ENCODE data around the gene PRKG1. TPM values are rescaled to one million over a fixed set of nuclear protein-coding genes. Genes with fewer than 3 reads are reported as not detected.

Gene PRKG1
- total and polyA plus RNA-seq, 8 donors, result 1.2 to 9.6 (median 2.9) TPM

DNA sequence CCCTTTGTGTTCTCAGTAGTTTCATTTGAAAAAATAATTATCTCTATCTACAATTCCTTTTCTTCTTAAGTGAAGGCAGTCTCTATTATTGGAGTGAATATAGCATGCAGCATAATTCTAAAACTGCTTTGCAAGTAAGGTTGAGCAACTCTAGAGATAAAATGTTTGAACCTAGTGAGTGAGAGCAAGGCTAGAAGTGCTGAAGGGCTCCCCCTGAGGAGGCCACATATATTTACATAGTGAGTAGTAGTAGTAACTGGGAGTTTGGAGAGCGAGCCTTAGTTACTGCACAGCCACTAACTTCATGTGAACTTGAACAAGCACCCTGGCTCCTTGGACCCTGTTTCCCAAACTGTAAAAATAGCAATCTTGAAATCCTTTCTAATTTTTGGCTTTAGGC is 1098.3 kb downstream of the PRKG1 start:
- ATAC-seq, result no peak
- DNase-seq, result no peak
- WGBS, 2 donors, result 82 to 84% methylated on average over 1 of the region's 1 CpG
- no peak for FAIRE-seq
- Histone ChIP-seq H3K4me3 (no peak overlapping the region), H3K27me3 (no peaks in the 10 kb centered on the region), H3K36me3 (no peaks in the 10 kb centered on the region), H3K27ac (no peak overlapping the region), H3K4me1 (no peaks in the 10 kb centered on the region), H3K9me3 (no peaks in the 10 kb centered on the region)
- intact Hi-C loops (cut with DNase I), result no loop called here
- TF ChIP-seq, protein P1, sequence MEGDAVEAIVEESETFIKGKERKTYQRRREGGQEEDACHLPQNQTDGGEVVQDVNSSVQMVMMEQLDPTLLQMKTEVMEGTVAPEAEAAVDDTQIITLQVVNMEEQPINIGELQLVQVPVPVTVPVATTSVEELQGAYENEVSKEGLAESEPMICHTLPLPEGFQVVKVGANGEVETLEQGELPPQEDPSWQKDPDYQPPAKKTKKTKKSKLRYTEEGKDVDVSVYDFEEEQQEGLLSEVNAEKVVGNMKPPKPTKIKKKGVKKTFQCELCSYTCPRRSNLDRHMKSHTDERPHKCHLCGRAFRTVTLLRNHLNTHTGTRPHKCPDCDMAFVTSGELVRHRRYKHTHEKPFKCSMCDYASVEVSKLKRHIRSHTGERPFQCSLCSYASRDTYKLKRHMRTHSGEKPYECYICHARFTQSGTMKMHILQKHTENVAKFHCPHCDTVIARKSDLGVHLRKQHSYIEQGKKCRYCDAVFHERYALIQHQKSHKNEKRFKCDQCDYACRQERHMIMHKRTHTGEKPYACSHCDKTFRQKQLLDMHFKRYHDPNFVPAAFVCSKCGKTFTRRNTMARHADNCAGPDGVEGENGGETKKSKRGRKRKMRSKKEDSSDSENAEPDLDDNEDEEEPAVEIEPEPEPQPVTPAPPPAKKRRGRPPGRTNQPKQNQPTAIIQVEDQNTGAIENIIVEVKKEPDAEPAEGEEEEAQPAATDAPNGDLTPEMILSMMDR (IDR thresholded peaks at IDR 0.05), result no peak

DNA sequence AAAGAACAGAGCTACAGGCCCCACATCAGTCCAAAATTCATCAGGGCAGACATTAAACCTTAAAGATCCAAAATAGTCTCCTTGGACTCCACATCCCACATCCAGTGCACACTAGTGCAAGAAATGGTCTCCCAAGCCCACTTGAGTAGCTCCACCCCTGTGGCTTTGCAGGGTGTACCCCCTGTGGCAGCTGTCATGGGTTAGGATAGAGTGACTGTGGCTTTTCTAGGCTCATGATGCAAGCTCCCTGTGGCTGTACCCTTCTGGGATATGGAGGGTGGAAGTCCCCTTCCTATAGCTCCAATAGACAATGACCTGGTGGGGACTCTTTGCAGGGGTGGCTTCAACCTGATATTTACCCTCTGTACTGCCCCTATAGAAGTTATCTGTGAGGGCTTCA is 1111.0 kb downstream of the PRKG1 start:
- ATAC-seq, result no peak
- Histone ChIP-seq H3K9me3 (no peaks in the 10 kb centered on the region), H3K36me3 (no peaks in the 10 kb centered on the region), H3K27me3 (no peaks in the 10 kb centered on the region), H3K4me1 (no peaks in the 10 kb centered on the region), H3K27ac (no peak overlapping the region), H3K4me3 (no peak overlapping the region)
- no peak for DNase-seq
- TF ChIP-seq, protein P1 (IDR thresholded peaks at IDR 0.05), result no peak
- no peak for FAIRE-seq
- intact Hi-C loops (cut with DNase I), result no loop called here

DNA sequence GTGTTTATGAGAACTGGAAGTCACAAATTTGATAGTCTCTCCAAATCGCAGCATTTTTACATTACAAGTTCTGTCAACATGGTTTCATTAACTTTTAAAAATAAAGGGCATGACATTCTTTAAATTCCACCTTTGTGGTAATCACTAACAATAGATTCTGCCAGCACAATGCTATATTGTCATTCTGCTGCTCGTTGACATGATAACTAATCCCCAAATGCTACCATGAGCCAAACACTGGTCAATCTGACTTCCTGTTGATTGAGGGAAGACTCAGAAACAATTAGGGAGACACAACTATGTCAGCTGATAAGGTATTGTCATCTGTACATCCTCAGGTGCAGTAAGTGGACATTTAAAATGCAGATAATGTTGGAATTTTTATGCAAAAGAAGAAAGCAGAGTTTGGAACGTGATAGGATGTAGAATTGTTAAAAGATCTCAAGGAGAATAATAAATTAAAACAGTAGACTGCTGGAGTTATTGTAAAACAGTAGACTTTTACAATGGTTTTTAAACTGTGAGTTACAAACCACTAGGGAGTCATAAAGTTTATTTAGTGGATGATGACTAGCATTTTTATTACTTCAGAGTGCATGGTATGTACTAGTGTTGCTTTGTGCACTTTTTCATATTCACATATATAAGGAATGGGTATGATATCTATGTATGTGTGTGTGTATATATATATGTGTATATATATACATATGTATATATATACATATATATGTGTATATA is 1113.4 kb downstream of the PRKG1 start:
- no peak for FAIRE-seq

DNA sequence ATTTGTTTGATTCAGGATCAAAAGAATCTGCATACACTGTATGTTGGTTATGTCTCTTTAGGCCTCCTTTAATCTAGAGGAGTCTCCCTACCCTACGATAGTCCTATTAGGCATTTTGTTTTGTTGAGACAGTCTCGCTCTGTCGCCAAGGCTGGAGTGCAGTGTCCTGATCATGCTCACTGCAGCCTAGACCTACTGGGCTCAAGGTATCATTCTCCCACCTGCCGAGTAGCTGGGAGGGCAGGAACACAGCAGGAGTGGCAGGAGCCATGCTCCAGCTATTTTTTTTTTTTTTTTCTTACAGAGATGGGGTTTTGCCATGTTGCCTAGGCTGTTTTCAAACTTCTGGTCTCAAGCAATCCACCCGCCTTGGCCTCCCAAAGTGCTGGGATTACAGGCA is 1116.8 kb downstream of the PRKG1 start:
- no peak overlapping the region for H3K27ac ChIP-seq
- intact Hi-C loops (cut with DNase I), result no loop called here
- no peaks in the 10 kb centered on the region for H3K4me1 ChIP-seq
- H3K36me3 ChIP-seq, result no peaks in the 10 kb centered on the region
- FAIRE-seq (no peak), ATAC-seq (no peak), DNase-seq (no peak)
- H3K9me3 ChIP-seq, result no peaks in the 10 kb centered on the region
- TF ChIP-seq, protein P1 (IDR thresholded peaks at IDR 0.05), result no peak
- H3K27me3 ChIP-seq, result no peaks in the 10 kb centered on the region
- H3K4me3 ChIP-seq, result no peak overlapping the region
- WGBS, 2 donors, result 91 to 97% methylated on average over 5 of the region's 5 CpGs

More for the DNA sequence above, 1113.4 kb downstream of the PRKG1 start:
- Histone ChIP-seq H3K36me3 (no peaks in the 10 kb centered on the region), H3K4me1 (no peaks in the 10 kb centered on the region), H3K27me3 (no peaks in the 10 kb centered on the region), H3K4me3 (no peak overlapping the region), H3K9me3 (no peaks in the 10 kb centered on the region), H3K27ac (no peak overlapping the region)
- WGBS, 2 donors, result 47 to 54% methylated on average over 3 of the region's 3 CpGs
- DNase-seq (no peak), ATAC-seq (no peak)
- intact Hi-C loops (cut with DNase I), result no loop called here
- TF ChIP-seq, protein P1 (IDR thresholded peaks at IDR 0.05), result no peak

DNA sequence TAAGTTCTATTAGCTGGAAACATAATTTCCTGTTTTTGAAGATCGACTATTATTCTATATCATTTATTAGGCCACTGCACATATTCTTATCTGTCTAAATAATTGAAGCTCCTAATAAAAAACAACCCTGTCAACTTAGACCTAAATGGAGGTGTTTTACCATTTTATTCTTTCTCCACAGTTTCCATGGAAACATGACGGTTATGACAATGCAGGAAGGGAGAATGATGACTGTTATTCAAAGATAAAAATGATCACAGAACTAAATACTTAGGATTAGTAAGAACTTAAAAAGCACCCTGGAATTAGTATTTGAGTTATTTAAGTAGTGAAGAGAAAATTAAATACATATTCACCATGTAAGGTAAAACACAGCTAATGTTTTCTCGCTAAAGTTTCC is 1119.9 kb downstream of the PRKG1 start:
- no peak for ATAC-seq
- no peak for DNase-seq
- Histone ChIP-seq H3K27me3 (no peaks in the 10 kb centered on the region), H3K4me1 (no peaks in the 10 kb centered on the region), H3K9me3 (no peaks in the 10 kb centered on the region), H3K36me3 (no peaks in the 10 kb centered on the region), H3K27ac (no peak overlapping the region), H3K4me3 (no peak overlapping the region)
- FAIRE-seq, result no peak
- WGBS, 2 donors, result 94 to 96% methylated on average over 3 of the region's 3 CpGs
- TF ChIP-seq, protein P1 (IDR thresholded peaks at IDR 0.05), result no peak
- intact Hi-C loops (cut with DNase I), result no loop called here
